ENCODE results near the gene ADARB2.
"Not testable (repeated sequence)": the region's sequence is repeated elsewhere in the genome, so short reads cannot be mapped to it uniquely, and the experiment has no call there.

ADARB2 gene

GRCh38 chr10:1344846-1345245, 392.5 kb downstream of the ADARB2 start:
- no peak for TF ChIP-seq CTCF (IDR thresholded peaks at IDR 0.05; ENCODE audit: low read depth, low read length)
- no peak for DNase-seq (ENCODE audit: extremely low read depth, low read depth)

- DNase-seq (ENCODE audit: extremely low read depth, low read depth): no peak
- no peak for TF ChIP-seq CTCF (IDR thresholded peaks at IDR 0.05; ENCODE audit: low read depth, low read length)
Measured at GRCh38 chr10:1344408-1344807, 392.9 kb downstream of the ADARB2 start.

- DNase-seq (ENCODE audit: extremely low read depth, low read depth): no peak
Measured at GRCh38 chr10:1343176-1343575, 394.1 kb downstream of the ADARB2 start.

GRCh38 chr10:1341052-1341451, 396.3 kb downstream of the ADARB2 start:
- DNase-seq (ENCODE audit: extremely low read depth, low read depth): not testable (repeated sequence)

More at GRCh38 chr10:1343176-1343575, 394.1 kb downstream of the ADARB2 start:
- no peak for TF ChIP-seq CTCF (IDR thresholded peaks at IDR 0.05; ENCODE audit: low read depth, low read length)

- TF ChIP-seq CTCF (IDR thresholded peaks at IDR 0.05; ENCODE audit: low read depth, low read length): no peak
Measured at GRCh38 chr10:1339396-1339795, 397.9 kb downstream of the ADARB2 start.

GRCh38 chr10:1335642-1336041, 401.7 kb downstream of the ADARB2 start:
- no peak for TF ChIP-seq CTCF (IDR thresholded peaks at IDR 0.05; ENCODE audit: low read depth, low read length)
- no peak for DNase-seq (ENCODE audit: extremely low read depth, low read depth)

More at GRCh38 chr10:1339396-1339795, 397.9 kb downstream of the ADARB2 start:
- DNase-seq (ENCODE audit: extremely low read depth, low read depth): no peak

- no peak for DNase-seq (ENCODE audit: extremely low read depth, low read depth)
Measured at GRCh38 chr10:1333981-1334380, 403.3 kb downstream of the ADARB2 start.

More at GRCh38 chr10:1333981-1334380, 403.3 kb downstream of the ADARB2 start:
- TF ChIP-seq CTCF (IDR thresholded peaks at IDR 0.05; ENCODE audit: low read depth, low read length): no peak
